ENCODE results near the gene AGAP2. TPM values are rescaled to one million over a fixed set of nuclear protein-coding genes. Genes with fewer than 3 reads are reported as not detected.

AGAP2 gene
- total RNA-seq, 1 experiment from 2014 or later, result 0.40 TPM

DNA sequence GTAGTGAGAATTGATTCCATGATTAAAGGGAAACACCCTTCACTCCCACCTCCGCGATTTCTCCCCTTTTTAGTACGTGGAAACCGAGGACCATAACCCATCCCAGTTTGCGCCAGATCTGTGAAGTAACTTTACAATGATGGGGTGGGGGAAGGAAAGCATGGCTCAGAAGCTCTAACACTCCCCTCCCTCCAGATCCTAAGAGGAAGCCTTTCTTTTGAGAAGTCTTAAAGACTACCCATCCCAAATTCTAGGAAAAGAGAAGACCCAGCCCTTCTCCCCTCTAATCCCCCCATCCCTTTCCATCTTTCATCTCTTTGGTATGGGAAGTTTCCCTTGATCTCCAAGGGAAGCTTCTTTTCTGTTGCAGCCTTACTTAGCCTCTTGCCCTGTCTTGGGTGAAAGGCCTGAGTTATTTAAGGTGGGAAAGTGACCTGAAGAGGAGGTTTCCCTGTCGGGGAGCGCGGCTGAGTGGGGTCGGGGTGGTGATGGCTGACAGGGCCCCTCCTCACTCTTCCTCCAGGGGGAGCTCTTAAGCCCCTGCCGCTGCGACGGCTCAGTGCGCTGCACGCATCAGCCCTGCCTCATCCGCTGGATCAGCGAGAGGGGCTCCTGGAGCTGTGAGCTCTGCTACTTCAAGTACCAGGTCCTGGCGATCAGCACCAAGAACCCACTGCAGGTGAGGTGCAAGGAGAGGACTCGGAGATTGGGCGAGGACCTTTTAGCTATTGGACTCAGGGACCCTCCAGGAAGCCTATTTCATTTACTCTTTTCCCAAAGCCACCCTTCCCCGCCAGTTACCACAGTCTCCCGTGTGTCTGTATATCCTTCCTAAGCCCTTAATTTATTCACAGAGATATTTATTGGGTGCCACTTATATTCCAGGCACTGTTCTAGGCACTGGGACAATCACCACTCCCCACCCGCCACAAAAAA is 18.1 kb upstream of the AGAP2 start:
- no TSS peak for BruUV-seq (replicated peaks)
- ATAC-seq (no peak), DNase-seq (no peak)
- Histone ChIP-seq H3K27me3 (ENCODE audit: low read length) (no peaks in the 10 kb centered on the region), H3K4me1 (ENCODE audit: insufficient read depth, low read length) (peaks cover 24% of the 10 kb centered on the region), H3K4me3 (ENCODE audit: low read length) (peak overlapping the region; percentile 75), H3K9me2 (replicated peaks; ENCODE audit: low read length) (no peaks in the 10 kb centered on the region), H2AFZ (ENCODE audit: low read length) (no peak overlapping the region), H3K79me2 (ENCODE audit: low read length) (peaks cover 9% of the 10 kb centered on the region), H4K20me1 (ENCODE audit: low read length) (no peaks in the 10 kb centered on the region), H3K9me3 (ENCODE audit: low read length) (no peaks in the 10 kb centered on the region), H3K27ac (ENCODE audit: low read length) (no peak overlapping the region), H3K36me3 (ENCODE audit: low read depth, low read length) (no peaks in the 10 kb centered on the region), H3F3A (ENCODE audit: low read length, unreplicated experiment) (no peaks in the 10 kb centered on the region), H3K9ac (ENCODE audit: low read length) (no peak overlapping the region), H3K4me2 (ENCODE audit: low read length) (peak overlapping the region; percentile 92)
- ChIA-PET POLR2A (ENCODE audit: unreplicated experiment) (no interaction called here), CTCF (no interaction called here)
- TF ChIP-seq, protein P1, sequence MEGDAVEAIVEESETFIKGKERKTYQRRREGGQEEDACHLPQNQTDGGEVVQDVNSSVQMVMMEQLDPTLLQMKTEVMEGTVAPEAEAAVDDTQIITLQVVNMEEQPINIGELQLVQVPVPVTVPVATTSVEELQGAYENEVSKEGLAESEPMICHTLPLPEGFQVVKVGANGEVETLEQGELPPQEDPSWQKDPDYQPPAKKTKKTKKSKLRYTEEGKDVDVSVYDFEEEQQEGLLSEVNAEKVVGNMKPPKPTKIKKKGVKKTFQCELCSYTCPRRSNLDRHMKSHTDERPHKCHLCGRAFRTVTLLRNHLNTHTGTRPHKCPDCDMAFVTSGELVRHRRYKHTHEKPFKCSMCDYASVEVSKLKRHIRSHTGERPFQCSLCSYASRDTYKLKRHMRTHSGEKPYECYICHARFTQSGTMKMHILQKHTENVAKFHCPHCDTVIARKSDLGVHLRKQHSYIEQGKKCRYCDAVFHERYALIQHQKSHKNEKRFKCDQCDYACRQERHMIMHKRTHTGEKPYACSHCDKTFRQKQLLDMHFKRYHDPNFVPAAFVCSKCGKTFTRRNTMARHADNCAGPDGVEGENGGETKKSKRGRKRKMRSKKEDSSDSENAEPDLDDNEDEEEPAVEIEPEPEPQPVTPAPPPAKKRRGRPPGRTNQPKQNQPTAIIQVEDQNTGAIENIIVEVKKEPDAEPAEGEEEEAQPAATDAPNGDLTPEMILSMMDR (conservative IDR thresholded peaks at IDR 0.05; ENCODE audit: low read depth, low read length), result peak; percentile 59
- TF ChIP-seq EZH2phosphoT487 (IDR thresholded peaks at IDR 0.05; ENCODE audit: borderline replicate concordance, low read length), result no peak
- intact Hi-C loops (cut with micrococcal nuclease), result no loop called here

DNA sequence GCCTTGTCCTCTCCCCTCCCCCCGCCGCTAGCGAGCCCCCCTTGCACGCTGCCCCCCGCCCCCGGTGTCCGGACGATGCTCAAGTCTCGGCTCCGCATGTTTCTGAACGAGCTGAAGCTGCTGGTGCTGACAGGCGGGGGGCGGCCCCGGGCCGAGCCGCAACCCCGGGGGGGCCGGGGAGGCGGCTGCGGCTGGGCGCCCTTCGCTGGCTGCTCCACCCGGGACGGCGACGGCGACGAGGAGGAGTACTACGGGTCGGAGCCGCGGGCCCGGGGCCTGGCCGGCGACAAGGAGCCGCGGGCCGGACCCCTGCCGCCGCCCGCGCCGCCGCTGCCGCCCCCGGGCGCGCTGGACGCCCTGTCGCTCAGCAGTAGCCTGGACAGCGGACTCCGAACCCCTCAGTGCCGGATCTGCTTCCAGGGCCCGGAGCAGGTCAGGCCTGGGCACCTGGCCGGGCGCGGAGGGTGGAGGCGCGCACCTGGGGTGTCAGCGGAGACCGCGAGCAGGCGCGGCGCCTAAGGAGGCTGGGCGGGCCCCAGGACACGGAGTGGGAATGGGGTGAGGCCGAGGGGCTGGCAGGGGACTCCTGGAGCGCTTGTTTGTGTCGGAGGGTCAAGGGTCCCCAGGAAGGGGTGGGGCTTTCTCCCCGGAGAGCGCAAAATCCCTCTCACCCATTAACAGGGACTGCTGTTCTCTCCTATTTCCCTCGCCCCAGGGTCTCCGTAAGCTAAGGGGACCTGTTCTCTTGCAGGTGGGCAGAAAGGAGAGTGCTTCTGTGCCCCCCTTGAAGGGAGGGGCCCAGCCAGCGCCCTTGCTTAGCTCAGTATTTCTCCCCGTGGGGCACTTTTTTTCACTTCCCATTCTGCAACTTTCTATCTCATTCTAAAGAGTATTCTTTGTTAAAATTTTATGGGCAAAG is 17.2 kb upstream of the AGAP2 start:
- no peaks in the 10 kb centered on the region for H3K9me2 ChIP-seq (replicated peaks; ENCODE audit: low read length)
- H2AFZ ChIP-seq (ENCODE audit: low read length), result peak overlapping the region; percentile 78
- peak overlapping the region; percentile 75 for H3K4me3 ChIP-seq (ENCODE audit: low read length)
- H3K79me2 ChIP-seq (ENCODE audit: low read length), result peaks cover 19% of the 10 kb centered on the region
- DNase-seq (peak; percentile 22), ATAC-seq (peak; percentile 7)
- peaks cover 31% of the 10 kb centered on the region for H3K4me1 ChIP-seq (ENCODE audit: insufficient read depth, low read length)
- H3K27me3 ChIP-seq (ENCODE audit: low read length), result no peaks in the 10 kb centered on the region
- H3K36me3 ChIP-seq (ENCODE audit: low read depth, low read length), result peaks cover 4% of the 10 kb centered on the region; the same call in 1 of the 2 replicates
- H4K20me1 ChIP-seq (ENCODE audit: low read length), result no peaks in the 10 kb centered on the region
- no TSS peak for BruUV-seq (replicated peaks)
- no peak overlapping the region for H3K27ac ChIP-seq (ENCODE audit: low read length)
- CTCF ChIA-PET, result no interaction called here
- peak overlapping the region; percentile 92 for H3K4me2 ChIP-seq (ENCODE audit: low read length)
- POLR2A ChIA-PET (ENCODE audit: unreplicated experiment), result no interaction called here
- no peaks in the 10 kb centered on the region for H3F3A ChIP-seq (ENCODE audit: low read length, unreplicated experiment)
- peak overlapping the region; percentile 42 for H3K9ac ChIP-seq (ENCODE audit: low read length)
- no peaks in the 10 kb centered on the region for H3K9me3 ChIP-seq (ENCODE audit: low read length)
- TF ChIP-seq EZH2 (IDR thresholded peaks at IDR 0.05; ENCODE audit: low read length, unreplicated experiment) (no peak), EZH2phosphoT487 (IDR thresholded peaks at IDR 0.05; ENCODE audit: borderline replicate concordance, low read length) (no peak)
- TF ChIP-seq, protein P1 (conservative IDR thresholded peaks at IDR 0.05; ENCODE audit: low read depth, low read length), result no peak
- intact Hi-C loops (cut with micrococcal nuclease), result no loop called here

All from PC-3 (cell line).